Keratinocyte (primary cell): ENCODE measurements around the gene CFAP46. TPM values are rescaled to one million over a fixed set of nuclear protein-coding genes. Genes with fewer than 3 reads are reported as not detected.

ENCODE experiments used
- DNase-seq: peaks from one replicate; pipeline ENCODE4 v3.0.0-alpha.2; 2011; ENCODE audit warnings: low read depth, missing footprints, low spot score
- FAIRE-seq: peaks from 2 replicates; lab custom pipeline; 2011; peaks lifted over from hg19 to GRCh38; lab: Jason Lieb, UNC
- H2AFZ ChIP-seq: 2 replicates; pipeline ENCODE4 v1.6.0; 2012; ENCODE audit warnings: low read length, control low read depth, inconsistent platforms; ENCODE audit not compliant: control insufficient read depth
- H3K27ac ChIP-seq: 2 replicates; pipeline ENCODE4 v1.5.1; 2011; ENCODE audit warnings: low read length; ENCODE audit not compliant: control insufficient read depth, insufficient read depth
- H3K27me3 ChIP-seq: 3 replicates; pipeline ENCODE4 v1.6.0; 2011; ENCODE audit warnings: low read length; ENCODE audit not compliant: control insufficient read depth, insufficient read depth; ENCODE audit errors: extremely low read depth
- H3K36me3 ChIP-seq, 2 experiments: 2 replicates in 1 of 2; 3 replicates in 1 of 2; pipeline ENCODE4 v1.5.1; 2011; ENCODE audit warnings: low read length in 2 of 2, mild to moderate bottlenecking in 1 of 2; ENCODE audit not compliant: control insufficient read depth in 2 of 2, insufficient read depth in 2 of 2; ENCODE audit errors: extremely low read depth in 1 of 2
- H3K4me1 ChIP-seq: 3 replicates; pipeline ENCODE4 v1.5.1; 2011; ENCODE audit warnings: low read length; ENCODE audit not compliant: control insufficient read depth, insufficient read depth; ENCODE audit errors: extremely low read depth
- H3K4me2 ChIP-seq: 3 replicates; pipeline ENCODE4 v1.6.0; 2011; ENCODE audit warnings: low read depth, low read length; ENCODE audit not compliant: control insufficient read depth, insufficient read depth; ENCODE audit errors: extremely low read depth
- H3K4me3 ChIP-seq, 3 experiments: fragments of 200-600 bp in 1 of 3; sonication (generic) in 1 of 3; 2 replicates in 2 of 3; 3 replicates in 1 of 3; pipeline ENCODE4 v1.5.1; 2011 to 2016; ENCODE audit warnings: low read length in 3 of 3, mild to moderate bottlenecking in 3 of 3, control low read depth in 2 of 3, inconsistent platforms in 1 of 3, low read depth in 1 of 3, mixed read lengths in 1 of 3, mixed run types in 1 of 3, moderate library complexity in 1 of 3; ENCODE audit not compliant: control insufficient read depth in 2 of 3, insufficient read depth in 2 of 3; ENCODE audit errors: extremely low read depth in 1 of 3
- H3K79me2 ChIP-seq: 2 replicates; pipeline ENCODE4 v1.6.0; 2012; ENCODE audit warnings: low read length; ENCODE audit not compliant: control insufficient read depth, insufficient read depth
- H3K9ac ChIP-seq: 3 replicates; pipeline ENCODE4 v1.6.0; 2011; ENCODE audit warnings: low read length; ENCODE audit not compliant: control insufficient read depth, insufficient read depth; ENCODE audit errors: extremely low read depth
- H3K9me1 ChIP-seq: 3 replicates; pipeline ENCODE4 v1.6.0; 2011; ENCODE audit warnings: low read length; ENCODE audit not compliant: control insufficient read depth, insufficient read depth; ENCODE audit errors: extremely low read depth
- H3K9me3 ChIP-seq: 2 replicates; pipeline ENCODE4 v1.5.1; 2012; ENCODE audit warnings: low read depth, low read length; ENCODE audit not compliant: control insufficient read depth
- H4K20me1 ChIP-seq: 3 replicates; pipeline ENCODE4 v1.6.0; 2011; ENCODE audit warnings: low read length; ENCODE audit not compliant: control insufficient read depth, insufficient read depth; ENCODE audit errors: extremely low read depth
- CTCF ChIP-seq, 3 experiments: IDR thresholded peaks in 1 of 3; conservative IDR thresholded peaks in 1 of 3; optimal IDR thresholded peaks in 1 of 3; 2 replicates in 2 of 3; 3 replicates in 1 of 3; pipeline versions ENCODE3 to v1.5.1; 2011; ENCODE audit warnings: low read length in 3 of 3, mild to moderate bottlenecking in 3 of 3, moderate library complexity in 2 of 3, control low read depth in 1 of 3, inconsistent platforms in 1 of 3; ENCODE audit not compliant: insufficient read depth in 2 of 3; ENCODE audit errors: extremely low read depth in 1 of 3
- EZH2 ChIP-seq: IDR thresholded peaks from one replicate; pipeline ENCODE4 v1.6.1; 2012; ENCODE audit warnings: inconsistent platforms, mild to moderate bottlenecking, low read length, moderate library complexity
- dilution Hi-C: fragments of 300-500 bp; cut with MboI; formaldehyde crosslinking; loops from one replicate; pipeline ENCODE4 v1.7.0; 2020; ENCODE audit warnings: low sequenced_read_pairs; ENCODE audit not compliant: extremely low pct_ligation_motif_present
- polyA plus RNA-seq, 5 experiments: library from polyadenylated mRNA; depleted of rRNA in 3 of 5; stranded (reverse) in 3 of 5; stranded (forward) in 1 of 5; unstranded in 1 of 5; fragments of >200 nt; gene quantifications; 1 replicate in 1 of 5; 2 replicates in 3 of 5; 3 replicates in 1 of 5; pipeline versions ENCODE4 v1.2.1 to v1.2.3, GENCODE V29; 2011 to 2012; ENCODE audit warnings: missing spikeins in 2 of 5, low read depth in 1 of 5, low replicate concordance in 1 of 5

The CFAP46 gene
- polyA plus RNA-seq, 1 donor (not counting 4 experiments of a cell fraction or from before 2014, with no cell fraction given) = 1.00 TPM

DNA sequence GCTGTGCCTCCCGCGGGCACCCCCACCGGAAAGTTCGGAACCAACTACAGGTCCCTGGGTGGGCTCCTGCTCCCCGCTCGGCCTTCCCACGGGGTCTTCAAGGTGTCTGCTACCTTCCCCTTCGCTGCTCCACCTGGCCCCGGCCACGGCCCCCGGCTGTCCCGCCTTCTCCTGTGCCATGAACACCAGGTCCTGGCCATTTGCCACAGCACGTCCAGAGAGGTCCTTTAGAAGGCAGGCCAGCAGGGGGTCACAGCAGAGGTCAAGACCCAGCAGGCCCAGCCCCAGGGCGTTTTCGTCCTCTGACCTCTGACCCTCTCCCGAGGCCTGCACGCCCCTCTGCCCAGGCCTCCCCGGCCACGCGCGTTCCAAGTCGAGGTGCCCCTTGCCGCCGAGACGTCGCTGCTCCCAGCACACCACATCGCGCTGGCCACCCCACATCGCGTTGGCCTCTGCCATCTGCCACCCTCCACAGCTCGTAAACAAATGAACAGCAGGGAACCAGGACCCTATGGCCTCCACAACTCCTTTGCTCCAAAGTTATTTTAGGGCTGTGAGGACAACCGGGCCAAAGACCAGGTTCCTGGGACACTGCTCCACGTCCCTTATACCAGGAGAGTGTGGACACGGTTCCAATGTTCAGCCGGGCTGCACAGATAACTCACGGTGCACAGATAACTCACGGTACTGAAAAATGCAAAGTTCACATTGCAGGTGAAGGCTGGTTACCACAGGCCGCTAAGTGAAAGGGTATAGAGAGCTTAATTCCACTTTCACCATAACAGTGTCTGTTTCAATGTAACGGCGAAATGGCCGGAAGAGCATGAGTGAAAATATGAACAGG lies 74.3 kb downstream of the CFAP46 start:
- no peaks in the 10 kb centered on the region for H3K9me1 ChIP-seq
- H3K9me3 ChIP-seq = peaks cover 6% of the 10 kb centered on the region
- no peak overlapping the region for H2AFZ ChIP-seq
- H4K20me1 ChIP-seq = no peaks in the 10 kb centered on the region
- dilution Hi-C loops = no loop called here
- peaks cover 3% of the 10 kb centered on the region for H3K27me3 ChIP-seq
- no peak for TF ChIP-seq CTCF (optimal IDR thresholded peaks at IDR 0.05 in 1 of 3, IDR thresholded peaks at IDR 0.05 in 1 of 3, conservative IDR thresholded peaks at IDR 0.05 in 1 of 3; ENCODE audit: extremely low read depth in 1 of 3, insufficient read depth in 2 of 3, low read length in 3 of 3)
- TF ChIP-seq EZH2 = no peak
- no peaks in the 10 kb centered on the region for H3K4me1 ChIP-seq
- H3K9ac ChIP-seq = no peak overlapping the region
- no peaks in the 10 kb centered on the region for H3K79me2 ChIP-seq
- H3K27ac ChIP-seq = no peak overlapping the region
- H3K4me2 ChIP-seq = no peak overlapping the region
- no peak for FAIRE-seq
- no peak overlapping the region for H3K4me3 ChIP-seq
- H3K36me3 ChIP-seq = no peaks in the 10 kb centered on the region
- no peak for DNase-seq

GRCh38 chr10:132866601-132867381 lies 75.6 kb downstream of the CFAP46 start:
- H3K9me1 ChIP-seq = no peaks in the 10 kb centered on the region
- no peak overlapping the region for H3K4me3 ChIP-seq
- no peak overlapping the region for H3K27ac ChIP-seq
- H4K20me1 ChIP-seq = no peaks in the 10 kb centered on the region
- no peaks in the 10 kb centered on the region for H3K4me1 ChIP-seq
- H3K9ac ChIP-seq = no peak overlapping the region
- TF ChIP-seq EZH2 (no peak), CTCF (optimal IDR thresholded peaks at IDR 0.05 in 1 of 3, IDR thresholded peaks at IDR 0.05 in 1 of 3, conservative IDR thresholded peaks at IDR 0.05 in 1 of 3; ENCODE audit: extremely low read depth in 1 of 3, insufficient read depth in 2 of 3, low read length in 3 of 3) (no peak)
- DNase-seq (no peak), FAIRE-seq (no peak)
- H3K4me2 ChIP-seq = no peak overlapping the region
- H3K79me2 ChIP-seq = no peaks in the 10 kb centered on the region
- peaks cover 6% of the 10 kb centered on the region for H3K9me3 ChIP-seq
- dilution Hi-C loops = no loop called here
- H2AFZ ChIP-seq = no peak overlapping the region
- H3K27me3 ChIP-seq = peaks cover 3% of the 10 kb centered on the region
- H3K36me3 ChIP-seq = no peaks in the 10 kb centered on the region
